Measurements from ENCODE around the gene HCRTR1. TPM values are rescaled to one million over a fixed set of nuclear protein-coding genes. Genes with fewer than 3 reads are reported as not detected.

HCRTR1 gene
- total RNA-seq, 2 experiments from 2014 or later: not detected

GRCh38 chr1:31625561-31626222, 8.2 kb downstream of the HCRTR1 start:
- H3K4me1 Mint-ChIP-seq (ENCODE audit: low read depth): peaks cover 13% of the 10 kb centered on the region
- H3K36me3 Mint-ChIP-seq (ENCODE audit: low read depth): peaks cover 11% of the 10 kb centered on the region
- no peaks in the 10 kb centered on the region for H3K9me3 Mint-ChIP-seq (ENCODE audit: insufficient read depth)
- DNase-seq (no peak), ATAC-seq (no peak)
- no peak overlapping the region for H3K27ac Mint-ChIP-seq
- ChIA-PET POLR2A (no interaction called here), CTCF (no interaction called here)
- no peak overlapping the region for H3K4me3 Mint-ChIP-seq
- H3K27me3 Mint-ChIP-seq (ENCODE audit: low read depth): no peaks in the 10 kb centered on the region

- no peak overlapping the region for H3K27ac Mint-ChIP-seq
- H3K4me3 Mint-ChIP-seq: no peak overlapping the region
- H3K36me3 Mint-ChIP-seq (ENCODE audit: low read depth): peaks cover 11% of the 10 kb centered on the region
- peaks cover 13% of the 10 kb centered on the region for H3K4me1 Mint-ChIP-seq (ENCODE audit: low read depth)
- ATAC-seq (no peak), DNase-seq (no peak)
- ChIA-PET CTCF (interaction anchor here (1.2 kb wide), 1 partner anchor 8 kb away, joined by 5 read pairs; no protein-coding TSS in a partner anchor), POLR2A (no interaction called here)
- H3K27me3 Mint-ChIP-seq (ENCODE audit: low read depth): no peaks in the 10 kb centered on the region
- H3K9me3 Mint-ChIP-seq (ENCODE audit: insufficient read depth): no peaks in the 10 kb centered on the region
Observed at GRCh38 chr1:31626223-31627207, 9.0 kb downstream of the HCRTR1 start.

- Mint-ChIP-seq H3K4me3 (no peak overlapping the region), H3K4me1 (ENCODE audit: low read depth) (peaks cover 13% of the 10 kb centered on the region), H3K36me3 (ENCODE audit: low read depth) (peaks cover 12% of the 10 kb centered on the region), H3K27me3 (ENCODE audit: low read depth) (no peaks in the 10 kb centered on the region), H3K27ac (no peak overlapping the region), H3K9me3 (ENCODE audit: insufficient read depth) (no peaks in the 10 kb centered on the region)
- no peak for ATAC-seq
- ChIA-PET POLR2A (no interaction called here), CTCF (interaction anchor here (1.2 kb wide), 1 partner anchor 9 kb away, joined by 5 read pairs; no protein-coding TSS in a partner anchor)
- no peak for DNase-seq
Observed at GRCh38 chr1:31627301-31627929, 9.9 kb downstream of the HCRTR1 start.

- Mint-ChIP-seq H3K4me1 (ENCODE audit: low read depth) (peaks cover 13% of the 10 kb centered on the region), H3K27me3 (ENCODE audit: low read depth) (no peaks in the 10 kb centered on the region), H3K9me3 (ENCODE audit: insufficient read depth) (no peaks in the 10 kb centered on the region), H3K36me3 (ENCODE audit: low read depth) (peaks cover 14% of the 10 kb centered on the region), H3K27ac (no peak overlapping the region), H3K4me3 (no peak overlapping the region)
- ATAC-seq (no peak), DNase-seq (no peak)
- CTCF ChIA-PET: no interaction called here
- POLR2A ChIA-PET: no interaction called here
Observed at GRCh38 chr1:31627930-31628559, 10.6 kb downstream of the HCRTR1 start.

GRCh38 chr1:31628931-31629556, 11.6 kb downstream of the HCRTR1 start:
- Mint-ChIP-seq H3K27me3 (ENCODE audit: low read depth) (no peaks in the 10 kb centered on the region), H3K9me3 (ENCODE audit: insufficient read depth) (no peaks in the 10 kb centered on the region), H3K36me3 (ENCODE audit: low read depth) (peaks cover 16% of the 10 kb centered on the region), H3K27ac (no peak overlapping the region), H3K4me1 (ENCODE audit: low read depth) (peaks cover 9% of the 10 kb centered on the region), H3K4me3 (no peak overlapping the region)
- DNase-seq: no peak
- POLR2A ChIA-PET: interaction anchor here (0.5 kb wide), 1 partner anchor 840 kb away, joined by 3 read pairs; no protein-coding TSS in a partner anchor
- no peak for ATAC-seq
- CTCF ChIA-PET: interaction anchor here (1.2 to 1.4 kb wide), 4 partner anchors 9 to 160 kb away, joined by 3 to 4 read pairs (median 4); no protein-coding TSS in a partner anchor

GRCh38 chr1:31632649-31633048, 15.2 kb downstream of the HCRTR1 start:
- DNase-seq (no peak), ATAC-seq (no peak)
- Mint-ChIP-seq H3K27ac (no peak overlapping the region), H3K36me3 (ENCODE audit: low read depth) (peaks cover 11% of the 10 kb centered on the region), H3K9me3 (ENCODE audit: insufficient read depth) (no peaks in the 10 kb centered on the region), H3K4me1 (ENCODE audit: low read depth) (peaks cover 9% of the 10 kb centered on the region), H3K4me3 (no peak overlapping the region), H3K27me3 (ENCODE audit: low read depth) (no peaks in the 10 kb centered on the region)
- ChIA-PET CTCF (interaction anchor here (1.0 to 1.5 kb wide), 5 partner anchors 10 to 156 kb away, joined by 3 to 10 read pairs (median 5); partner anchors contain the start of genes HCRTR1 and PEF1), POLR2A (interaction anchor here (0.6 to 1.2 kb wide), 3 partner anchors 11 to 156 kb away, joined by 3 to 5 read pairs (median 3); partner anchors contain the start of gene PEF1)

GRCh38 chr1:31633117-31633516, 15.6 kb downstream of the HCRTR1 start:
- H3K27ac Mint-ChIP-seq: no peak overlapping the region
- ChIA-PET POLR2A (interaction anchor here (1.2 kb wide), 2 partner anchors 10 to 155 kb away, joined by 3 to 5 read pairs; no protein-coding TSS in a partner anchor), CTCF (interaction anchor here (1.0 to 1.3 kb wide), 4 partner anchors 9 to 156 kb away, joined by 5 to 10 read pairs (median 5); partner anchors contain the start of gene PEF1)
- H3K9me3 Mint-ChIP-seq (ENCODE audit: insufficient read depth): no peaks in the 10 kb centered on the region
- H3K4me1 Mint-ChIP-seq (ENCODE audit: low read depth): peaks cover 13% of the 10 kb centered on the region
- H3K4me3 Mint-ChIP-seq: no peak overlapping the region
- no peaks in the 10 kb centered on the region for H3K27me3 Mint-ChIP-seq (ENCODE audit: low read depth)
- peak; percentile 33 for DNase-seq
- H3K36me3 Mint-ChIP-seq (ENCODE audit: low read depth): peaks cover 11% of the 10 kb centered on the region
- no peak for ATAC-seq

- DNase-seq: no peak
- H3K27ac Mint-ChIP-seq: no peak overlapping the region
- no peaks in the 10 kb centered on the region for H3K27me3 Mint-ChIP-seq (ENCODE audit: low read depth)
- CTCF ChIA-PET: interaction anchor here (0.8 to 3.1 kb wide), 7 partner anchors 9 to 151 kb away, joined by 3 to 10 read pairs (median 4); no protein-coding TSS in a partner anchor
- no peak overlapping the region for H3K4me3 Mint-ChIP-seq
- POLR2A ChIA-PET: interaction anchor here (0.6 kb wide), 1 partner anchor 177 kb away, joined by 3 read pairs; no protein-coding TSS in a partner anchor
- H3K9me3 Mint-ChIP-seq (ENCODE audit: insufficient read depth): no peaks in the 10 kb centered on the region
- peaks cover 2% of the 10 kb centered on the region for H3K36me3 Mint-ChIP-seq (ENCODE audit: low read depth)
- peaks cover 21% of the 10 kb centered on the region for H3K4me1 Mint-ChIP-seq (ENCODE audit: low read depth)
- no peak for ATAC-seq
Observed at GRCh38 chr1:31637915-31638673, 20.6 kb downstream of the HCRTR1 start.

GRCh38 chr1:31639543-31639942, 22.1 kb downstream of the HCRTR1 start:
- Mint-ChIP-seq H3K27me3 (ENCODE audit: low read depth) (no peaks in the 10 kb centered on the region), H3K27ac (no peak overlapping the region), H3K4me1 (ENCODE audit: low read depth) (peaks cover 30% of the 10 kb centered on the region), H3K36me3 (ENCODE audit: low read depth) (no peaks in the 10 kb centered on the region), H3K4me3 (no peak overlapping the region), H3K9me3 (ENCODE audit: insufficient read depth) (no peaks in the 10 kb centered on the region)
- ChIA-PET CTCF (interaction anchor here (1.3 to 3.1 kb wide), 2 partner anchors 21 to 150 kb away, joined by 4 to 9 read pairs; no protein-coding TSS in a partner anchor), POLR2A (no interaction called here)
- DNase-seq (no peak), ATAC-seq (no peak)

GRCh38 chr1:31640179-31640578, 22.7 kb downstream of the HCRTR1 start:
- H3K27ac Mint-ChIP-seq: no peak overlapping the region
- no peak overlapping the region for H3K4me3 Mint-ChIP-seq
- ChIA-PET POLR2A (no interaction called here), CTCF (interaction anchor here (0.7 to 1.3 kb wide), 3 partner anchors 21 to 149 kb away, joined by 3 to 4 read pairs (median 3); no protein-coding TSS in a partner anchor)
- ATAC-seq: no peak
- DNase-seq: no peak
- peaks cover 32% of the 10 kb centered on the region for H3K4me1 Mint-ChIP-seq (ENCODE audit: low read depth)
- H3K9me3 Mint-ChIP-seq (ENCODE audit: insufficient read depth): no peaks in the 10 kb centered on the region
- no peaks in the 10 kb centered on the region for H3K36me3 Mint-ChIP-seq (ENCODE audit: low read depth)
- no peaks in the 10 kb centered on the region for H3K27me3 Mint-ChIP-seq (ENCODE audit: low read depth)
